ENCODE results near the gene SKI.
"Not testable (repeated sequence)": the region's sequence is repeated elsewhere in the genome, so short reads cannot be mapped to it uniquely, and the experiment has no call there.

Gene SKI

DNA sequence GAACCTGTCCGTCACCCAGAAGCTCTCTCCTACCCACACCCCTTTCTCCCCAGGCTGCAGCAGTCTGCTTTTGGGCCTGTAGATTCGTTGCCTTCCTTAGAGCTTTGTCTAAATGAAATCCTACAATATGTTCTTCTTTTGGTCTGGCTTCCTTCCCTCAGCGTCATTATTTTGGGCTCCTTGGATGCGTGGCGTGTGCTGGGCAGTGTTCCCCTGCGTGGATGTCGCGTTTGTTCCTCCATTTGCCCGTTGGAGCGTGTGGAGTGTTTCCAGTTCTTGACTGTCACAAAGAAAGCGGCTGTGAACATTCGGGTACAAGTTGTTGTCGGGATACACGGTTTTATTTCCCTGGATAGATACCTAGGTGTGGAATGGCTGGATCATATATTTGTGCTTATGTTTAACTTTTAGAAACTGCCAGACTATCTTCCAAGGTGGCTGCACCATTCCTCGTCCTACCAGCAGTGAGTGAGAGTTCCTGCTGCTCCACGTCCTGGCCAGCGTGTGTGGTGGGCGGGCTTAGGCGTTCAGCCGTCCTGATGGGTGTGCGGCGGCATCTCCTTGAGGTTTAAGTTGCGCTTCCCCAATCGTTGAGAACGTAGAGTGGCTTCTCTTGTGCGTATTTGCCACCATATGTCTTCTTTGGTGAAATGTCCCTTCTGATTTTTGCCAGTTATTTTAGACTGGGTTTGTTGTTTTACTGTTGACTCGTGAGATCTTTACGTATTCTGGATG lies 31.7 kb downstream of the SKI start:
- no peak for DNase-seq (ENCODE audit: low spot score)

DNA sequence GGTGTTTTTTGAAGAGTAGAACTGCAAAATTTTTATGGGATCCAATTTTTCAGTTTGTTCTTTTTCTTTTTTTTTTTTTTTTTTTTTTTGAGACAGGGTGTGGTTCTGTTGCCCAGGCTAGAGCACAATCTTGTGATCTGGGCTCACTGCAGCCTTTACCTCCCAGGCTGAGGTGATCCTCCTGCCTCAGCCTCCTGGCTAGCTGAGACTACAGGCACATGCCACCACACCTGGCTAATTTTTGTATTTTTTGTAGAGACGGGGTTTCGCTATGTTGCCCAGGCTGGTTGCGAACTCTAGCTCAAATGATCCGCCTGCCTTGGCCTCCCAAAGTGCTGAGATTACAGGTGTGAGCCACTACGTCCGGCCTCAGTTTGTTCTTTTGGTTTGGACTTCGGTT lies 32.4 kb downstream of the SKI start:
- DNase-seq (ENCODE audit: low spot score): not testable (repeated sequence)

DNA sequence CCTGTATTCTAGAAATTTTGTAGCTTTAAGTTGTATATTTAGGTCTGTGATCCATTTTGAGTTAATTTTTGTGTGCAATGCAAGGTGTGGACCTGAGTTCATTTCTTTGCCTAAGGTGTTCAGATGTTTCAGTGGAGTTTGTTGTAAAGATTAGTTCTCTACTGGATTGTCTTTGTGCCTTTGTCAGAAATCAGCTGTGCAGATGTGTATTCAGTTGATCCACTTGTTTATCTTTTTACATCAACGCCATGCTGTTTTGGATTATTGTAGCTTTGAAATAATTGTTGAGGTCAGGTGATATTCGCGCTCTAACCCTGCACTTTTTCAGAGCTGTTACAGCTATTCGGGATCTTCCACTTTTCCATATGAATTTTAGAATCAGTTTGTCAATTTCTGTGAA lies 32.8 kb downstream of the SKI start:
- no peak for DNase-seq (ENCODE audit: low spot score)

DNA sequence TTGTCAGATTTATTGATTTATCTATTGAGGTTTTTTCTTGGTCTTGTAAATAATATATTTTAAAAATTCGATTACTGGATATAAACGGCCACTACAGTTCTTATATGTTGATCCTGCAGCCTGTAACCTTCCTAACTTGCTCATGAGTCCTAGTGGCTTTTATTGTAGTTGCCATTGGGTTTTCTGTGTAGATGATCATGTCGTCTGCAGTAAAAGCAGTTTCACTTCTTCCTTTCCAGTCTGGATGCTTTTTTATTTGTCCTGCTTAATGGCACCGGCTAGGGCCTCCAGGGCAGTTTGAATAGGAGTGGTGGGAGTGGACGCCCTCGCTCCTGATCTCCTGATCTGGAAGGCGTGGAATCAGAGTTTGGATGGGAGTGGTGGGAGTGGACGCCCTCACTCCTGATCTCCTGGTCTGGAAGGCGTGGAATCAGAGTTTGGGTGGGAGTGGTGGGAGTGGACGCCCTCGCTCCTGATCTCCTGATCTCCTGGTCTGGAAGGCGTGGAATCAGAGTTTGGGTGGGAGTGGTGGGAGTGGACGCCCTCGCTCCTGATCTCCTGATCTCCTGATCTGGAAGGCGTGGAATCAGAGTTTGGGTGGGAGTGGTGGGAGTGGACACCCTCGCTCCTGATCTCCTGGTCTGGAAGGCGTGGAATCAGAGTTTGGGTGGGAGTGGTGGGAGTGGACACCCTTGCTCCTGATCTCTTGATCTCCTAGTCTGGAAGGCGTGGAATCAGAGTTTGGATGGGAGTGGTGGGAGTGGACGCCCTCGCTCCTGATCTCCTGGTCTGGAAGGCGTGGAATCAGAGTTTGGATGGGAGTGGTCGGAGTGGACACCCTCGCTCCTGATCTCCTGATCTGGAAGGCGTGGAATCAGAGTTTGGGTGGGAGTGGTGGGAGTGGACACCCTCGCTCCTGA lies 33.6 kb downstream of the SKI start:
- not testable (repeated sequence) for DNase-seq (ENCODE audit: low spot score)

DNA sequence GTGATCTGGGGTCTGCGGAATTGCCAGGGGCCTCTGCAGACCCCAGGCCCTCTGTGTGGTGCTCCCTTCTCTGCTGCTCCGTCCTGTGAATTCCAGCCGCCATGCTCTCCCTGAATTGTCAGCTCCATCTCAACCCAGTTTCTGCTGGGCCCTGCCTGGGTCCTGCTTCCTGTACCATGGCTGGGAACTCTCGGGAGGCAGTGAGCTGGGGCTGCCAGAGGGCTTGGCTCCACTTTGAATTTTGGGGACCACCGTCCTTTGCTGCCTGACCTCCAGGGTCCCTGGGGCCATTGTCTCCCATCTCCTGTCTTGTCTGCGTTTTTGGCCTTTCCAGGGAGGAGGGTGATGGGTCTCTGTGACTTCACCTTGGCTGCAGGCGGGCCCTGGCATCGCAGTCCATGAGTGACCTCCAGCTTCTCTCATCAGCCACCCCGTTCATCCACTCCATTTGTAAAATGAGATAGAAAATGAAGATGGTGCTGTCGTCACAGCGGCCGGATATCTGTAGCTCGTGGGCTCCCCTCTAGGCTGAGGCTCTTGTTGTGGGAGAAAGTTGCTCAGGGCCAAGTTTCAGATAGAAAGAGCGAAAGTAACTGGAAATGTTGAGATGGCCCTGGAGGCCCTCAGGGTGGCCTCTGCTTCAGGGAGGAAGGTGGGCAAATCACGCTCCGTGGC lies 38.3 kb downstream of the SKI start:
- DNase-seq (ENCODE audit: low spot score): no peak

DNA sequence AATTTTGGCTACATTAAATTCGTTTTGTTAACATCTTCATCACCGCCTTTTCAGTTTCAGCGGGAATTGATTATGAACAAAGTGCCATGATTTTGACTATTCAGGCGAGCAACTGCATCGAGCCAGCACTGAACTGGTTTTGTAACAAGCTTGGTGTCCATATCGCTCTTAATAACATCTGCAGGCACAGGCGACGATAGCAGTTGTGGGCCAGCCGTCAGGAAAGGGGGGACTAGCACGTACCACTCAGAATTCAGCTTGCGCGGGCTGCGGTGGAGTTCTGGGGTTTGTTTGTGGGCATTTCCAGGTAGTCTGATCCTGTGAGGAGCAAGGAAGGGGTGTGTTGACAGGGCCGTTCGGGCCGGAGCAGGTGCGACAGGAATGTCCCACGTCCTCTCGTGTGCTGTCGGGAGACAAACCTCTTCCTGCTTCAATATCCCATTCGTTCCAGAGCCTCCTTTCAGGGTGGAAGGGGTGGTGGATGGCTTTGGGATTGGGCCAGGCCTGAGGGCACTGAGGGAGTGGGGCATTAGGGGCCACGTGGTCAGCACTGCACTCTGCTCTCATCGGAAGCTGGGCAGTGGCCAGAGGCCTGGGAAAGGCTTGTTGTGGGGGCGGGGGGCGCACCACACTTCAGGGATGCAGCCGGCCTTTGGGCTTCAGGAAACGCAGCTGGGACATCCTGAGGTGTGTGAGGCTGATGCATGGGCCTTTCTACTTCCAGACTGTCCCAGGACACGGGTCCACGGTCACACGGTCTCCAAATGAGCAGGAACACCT lies 39.1 kb downstream of the SKI start:
- no peak for DNase-seq (ENCODE audit: low spot score)

DNA sequence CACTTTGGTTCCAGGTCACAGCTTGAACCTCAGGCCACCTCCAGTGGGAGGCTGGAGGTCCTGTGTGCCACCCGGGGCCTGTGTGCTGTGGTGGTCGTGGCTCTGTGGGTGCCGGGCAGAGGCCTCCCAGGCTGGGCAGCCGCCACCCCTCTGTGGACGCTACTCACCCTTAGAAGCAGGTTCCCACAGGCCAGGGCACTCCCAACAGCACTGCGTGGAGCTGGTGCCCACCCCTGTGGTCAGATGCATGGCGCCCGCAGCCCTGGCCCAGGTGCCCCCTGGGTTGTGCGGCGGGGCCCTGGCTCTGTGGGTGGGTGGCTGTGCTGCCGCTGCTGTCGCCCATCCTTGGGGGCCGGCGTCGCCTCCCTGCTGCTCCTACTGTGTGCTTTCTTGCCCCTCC lies 39.7 kb downstream of the SKI start:
- DNase-seq (ENCODE audit: low spot score): no peak

DNA sequence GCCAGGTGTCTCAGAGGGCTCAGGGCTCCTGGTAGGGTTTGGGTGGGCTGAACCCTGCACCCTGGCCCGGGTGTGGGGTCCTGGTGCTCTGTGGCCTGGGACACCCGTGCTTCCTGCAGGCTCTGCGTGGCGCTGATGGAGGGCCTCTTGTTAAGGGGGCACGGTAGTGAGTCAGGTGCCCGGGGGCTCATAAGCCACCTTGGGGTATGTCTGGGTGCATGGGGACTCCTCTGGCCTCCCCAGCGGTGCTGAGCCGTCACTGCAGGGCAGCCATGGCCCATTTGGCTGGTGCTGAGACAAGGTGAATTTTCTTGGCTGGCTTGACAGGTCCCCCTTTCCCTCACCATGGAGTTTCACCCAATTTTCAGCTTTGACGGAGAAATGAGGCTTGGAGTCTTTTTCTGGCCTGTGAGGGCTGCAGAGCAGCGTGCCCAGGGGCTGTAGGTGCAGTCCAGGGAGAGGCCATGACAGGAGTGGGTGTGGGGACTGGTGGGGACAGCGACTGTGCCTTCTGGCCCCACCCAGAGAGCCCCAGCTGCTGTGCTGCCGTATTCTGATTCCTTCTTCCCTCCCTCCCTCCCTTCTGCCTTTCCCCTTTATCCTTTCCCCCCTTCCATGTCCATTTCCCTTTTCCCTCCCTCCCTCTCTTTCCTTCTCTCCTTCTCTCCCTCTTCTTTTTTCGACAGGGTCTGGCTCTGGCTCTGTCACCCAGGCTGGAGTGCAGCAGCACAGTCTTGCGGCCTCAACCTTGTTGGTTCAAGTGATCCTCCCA lies 40.4 kb downstream of the SKI start:
- no peak for DNase-seq (ENCODE audit: low spot score)

DNA sequence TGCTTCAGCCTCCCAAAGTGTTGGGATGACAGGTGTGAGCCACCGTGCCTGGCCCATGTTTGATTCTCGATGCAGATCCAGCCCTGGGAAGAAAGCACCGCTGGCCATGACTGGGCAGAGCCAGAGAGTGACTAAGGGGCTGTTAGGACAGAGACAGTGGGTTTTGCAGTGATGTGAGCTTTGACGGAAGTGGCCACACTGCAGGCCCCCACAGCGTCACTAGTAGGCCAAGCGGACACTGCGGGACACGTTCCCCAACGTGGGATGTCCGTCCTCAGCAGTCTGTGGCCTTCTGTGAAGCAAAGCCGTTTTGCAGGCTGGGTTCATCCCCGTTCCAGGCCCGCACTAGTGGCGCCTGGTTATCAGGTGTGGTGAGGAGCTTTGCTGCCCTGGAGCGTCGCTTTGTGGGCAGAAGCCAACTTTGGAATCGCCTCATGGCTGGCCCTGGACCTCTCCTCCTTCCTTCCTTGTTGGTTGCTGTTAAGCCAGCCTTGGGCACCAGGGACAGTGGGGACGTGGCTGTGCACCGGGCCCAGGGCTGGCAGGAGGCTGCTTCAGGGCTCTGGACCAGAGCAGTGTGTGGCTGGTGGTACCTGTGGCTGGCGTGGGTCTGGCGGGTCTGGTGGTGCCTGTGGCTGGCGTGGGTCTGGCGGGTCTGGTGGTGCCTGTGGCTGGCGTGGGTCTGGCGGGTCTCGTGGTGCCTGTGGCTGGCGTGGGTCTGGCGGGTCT lies 41.2 kb downstream of the SKI start:
- DNase-seq (ENCODE audit: low spot score): no peak

DNA sequence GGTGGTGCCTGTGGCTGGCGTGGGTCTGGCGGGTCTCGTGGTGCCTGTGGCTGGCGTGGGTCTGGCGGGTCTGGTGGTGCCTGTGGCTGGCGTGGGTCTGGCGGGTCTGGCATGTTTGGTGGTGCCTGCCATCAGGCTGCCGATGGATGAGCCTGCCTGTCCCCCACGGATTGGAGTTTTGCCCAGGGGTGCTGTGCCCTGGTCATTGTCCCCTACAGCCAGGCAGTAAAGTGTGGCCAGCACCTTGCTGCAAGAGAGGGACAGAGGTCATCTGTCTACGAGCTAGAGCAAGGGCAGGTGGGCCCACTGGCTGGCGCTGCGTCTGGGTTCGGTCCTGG lies 41.8 kb downstream of the SKI start:
- no peak for DNase-seq (ENCODE audit: low spot score)

DNA sequence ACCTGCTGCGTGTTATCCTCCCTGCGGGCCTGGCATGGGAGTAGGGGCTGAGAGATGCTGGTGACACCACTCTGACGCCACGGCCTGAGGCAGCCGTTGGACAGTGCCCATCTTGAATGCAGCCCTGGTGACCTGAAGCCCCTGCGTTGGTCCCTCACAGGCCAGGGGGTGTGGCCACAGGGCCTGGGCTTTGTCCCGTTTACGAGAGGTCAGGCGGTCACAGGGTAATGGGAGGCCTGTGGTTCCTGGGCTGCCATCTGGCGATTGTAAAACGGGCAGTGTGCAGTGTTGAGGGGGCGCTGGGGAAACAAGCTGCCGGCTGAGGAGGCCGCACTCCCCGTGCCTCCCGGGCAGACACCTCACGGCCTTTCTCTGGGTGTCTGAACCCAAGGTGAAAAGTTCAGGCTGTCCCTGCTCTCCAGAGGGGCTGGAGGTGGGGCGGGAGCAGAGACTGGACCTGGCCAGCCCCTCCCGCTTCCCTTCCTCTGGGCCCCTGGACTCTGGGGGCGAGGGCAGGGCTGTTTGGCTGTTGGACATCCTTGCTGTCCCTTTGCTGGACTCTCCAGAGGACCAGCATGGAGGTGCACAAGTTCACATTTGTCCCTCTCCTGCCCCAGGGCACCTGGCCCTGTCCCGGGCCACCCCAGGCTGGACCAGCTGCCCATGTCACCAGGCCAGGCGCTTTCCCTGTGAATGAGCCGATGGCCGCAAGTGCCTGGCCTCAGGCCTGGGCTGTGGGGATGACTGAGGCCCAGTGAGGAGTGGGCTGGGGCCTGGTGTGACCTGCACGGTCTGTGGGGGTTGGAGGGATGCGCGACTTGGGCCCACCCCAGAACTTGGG lies 42.4 kb downstream of the SKI start:
- no peak for DNase-seq (ENCODE audit: low spot score)

DNA sequence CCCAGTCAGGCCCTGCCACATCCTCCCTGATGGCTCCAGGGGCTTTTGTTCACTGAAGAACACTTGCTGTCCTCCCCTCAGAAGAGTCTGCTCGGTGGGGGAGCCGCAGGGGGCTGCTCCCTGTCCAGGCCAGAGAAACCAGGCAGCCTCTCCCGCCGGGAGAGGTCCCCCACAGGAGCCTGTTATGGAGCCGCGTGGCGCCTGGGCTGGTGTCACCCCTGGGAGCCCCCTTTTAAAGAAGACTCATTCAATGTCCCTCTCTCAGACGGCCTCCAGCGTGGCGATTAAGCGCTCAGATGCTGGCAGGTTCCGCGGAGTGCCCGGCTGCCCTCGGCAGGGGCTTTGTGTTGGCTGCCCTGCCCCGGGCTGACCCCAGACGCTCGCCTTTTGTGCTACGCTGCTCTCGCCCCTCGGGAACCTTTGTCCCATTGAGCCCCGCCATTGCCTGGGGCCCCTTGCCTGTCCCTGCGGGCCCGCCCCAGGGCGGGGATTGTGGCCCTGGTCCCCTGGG lies 43.1 kb downstream of the SKI start:
- DNase-seq (ENCODE audit: low spot score): no peak

DNA sequence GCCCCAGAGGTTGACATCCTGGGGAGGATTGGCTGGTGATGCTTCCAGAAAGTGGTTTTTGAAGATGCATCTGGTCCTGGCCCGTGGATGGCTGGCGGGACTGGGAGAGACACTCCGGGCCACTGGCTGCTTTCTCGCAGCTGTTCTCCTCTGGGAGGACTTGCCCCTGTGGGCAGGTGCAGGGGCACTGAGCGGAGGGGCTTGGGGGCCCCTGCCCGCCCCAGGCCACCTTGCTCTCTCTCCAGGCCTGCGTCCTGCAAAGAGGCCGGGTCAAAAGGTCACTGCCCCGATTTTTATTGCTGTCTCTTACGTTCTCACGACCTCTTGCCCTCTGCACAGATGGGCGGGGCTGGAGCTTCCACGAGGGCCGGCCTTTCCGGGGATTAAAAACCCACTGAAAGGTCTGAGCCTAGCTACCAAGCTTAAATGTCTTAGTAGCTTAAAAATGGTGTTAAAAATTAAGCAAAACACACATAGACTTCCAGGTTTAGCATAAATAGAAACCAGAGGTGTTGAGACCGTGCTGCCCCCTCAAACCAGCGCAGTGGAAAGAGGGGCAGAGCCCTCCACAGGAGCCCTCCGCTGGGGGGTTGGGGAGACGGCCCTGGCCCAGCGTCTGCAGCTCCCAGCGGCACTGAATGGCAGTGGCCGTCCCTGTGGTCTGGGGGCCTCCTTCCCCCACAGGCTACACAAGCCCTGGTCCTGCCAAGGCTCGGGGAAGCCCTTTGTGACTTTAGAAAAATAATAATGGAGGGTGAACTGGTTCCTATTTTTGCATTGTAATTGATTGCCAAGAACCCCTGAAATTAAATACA lies 43.9 kb downstream of the SKI start:
- DNase-seq (ENCODE audit: low spot score): no peak

DNA sequence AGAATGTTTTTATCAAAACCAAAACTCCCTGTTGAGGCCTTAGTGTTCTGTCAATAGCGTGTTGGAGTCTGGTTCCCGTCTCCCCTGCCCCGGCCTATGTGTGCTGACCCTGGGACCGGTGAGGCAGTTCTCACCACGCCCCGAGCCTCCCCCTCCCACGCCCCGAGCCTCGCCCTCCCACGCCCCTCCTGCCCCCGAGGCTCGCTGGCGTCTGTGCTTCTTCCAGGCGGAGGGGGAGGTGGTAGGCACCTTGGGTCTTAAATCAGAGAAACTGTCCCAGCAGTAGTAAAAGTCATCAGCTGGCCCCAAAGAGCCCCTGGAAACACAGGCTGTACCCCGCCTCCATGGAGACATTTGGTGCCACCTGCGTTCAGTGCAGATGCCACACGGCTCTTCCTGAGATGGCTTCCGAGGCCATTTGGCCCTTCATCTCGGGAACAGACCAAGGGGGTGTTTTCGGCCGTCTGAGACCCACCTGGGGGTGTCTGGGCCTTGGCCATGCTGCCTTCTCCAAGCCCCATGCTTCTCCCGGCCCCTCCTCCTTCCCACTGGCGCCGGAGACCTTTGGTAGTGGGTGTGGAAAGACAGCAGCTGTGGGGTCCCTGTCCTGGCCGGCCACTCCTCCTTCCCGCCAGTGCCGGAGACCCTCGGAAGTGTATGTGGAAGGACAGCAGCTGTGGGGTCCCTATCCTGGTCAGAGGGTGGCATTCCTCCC lies 44.7 kb downstream of the SKI start:
- DNase-seq (ENCODE audit: low spot score): no peak

DNA sequence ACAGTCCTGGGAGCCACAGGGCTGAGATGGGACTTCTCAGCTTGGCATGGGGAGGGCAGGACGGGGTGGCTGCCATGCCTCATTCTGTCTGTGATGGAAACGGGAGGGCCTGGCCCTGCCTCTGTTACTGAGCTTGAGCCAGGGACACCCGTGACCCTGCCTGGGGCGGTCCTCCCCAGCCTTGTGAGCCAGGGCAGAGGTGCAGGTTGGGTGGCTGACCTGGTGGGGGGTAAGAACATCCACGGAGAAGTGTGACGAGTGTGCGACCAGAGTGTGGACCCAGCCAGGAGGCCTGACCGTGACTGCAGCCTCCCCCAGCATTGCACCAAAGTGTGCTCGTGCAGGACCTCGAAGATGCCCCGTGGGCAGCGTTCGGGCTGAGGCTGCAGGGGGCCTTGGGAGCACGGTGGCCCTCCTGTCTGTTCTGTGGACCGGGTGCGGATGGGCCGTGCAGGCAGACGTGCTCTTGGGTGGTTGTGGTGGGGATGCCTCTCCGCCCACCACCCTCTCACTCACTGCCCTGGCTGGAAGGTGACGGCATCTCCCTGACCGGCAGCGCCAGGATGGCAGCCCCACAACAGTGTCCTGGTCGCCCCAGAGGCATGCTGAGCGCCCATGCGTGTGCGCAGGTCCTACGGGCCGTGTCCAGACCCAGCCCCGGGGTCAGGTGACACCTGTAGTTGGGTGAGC lies 45.4 kb downstream of the SKI start:
- no peak for DNase-seq (ENCODE audit: low spot score)

DNA sequence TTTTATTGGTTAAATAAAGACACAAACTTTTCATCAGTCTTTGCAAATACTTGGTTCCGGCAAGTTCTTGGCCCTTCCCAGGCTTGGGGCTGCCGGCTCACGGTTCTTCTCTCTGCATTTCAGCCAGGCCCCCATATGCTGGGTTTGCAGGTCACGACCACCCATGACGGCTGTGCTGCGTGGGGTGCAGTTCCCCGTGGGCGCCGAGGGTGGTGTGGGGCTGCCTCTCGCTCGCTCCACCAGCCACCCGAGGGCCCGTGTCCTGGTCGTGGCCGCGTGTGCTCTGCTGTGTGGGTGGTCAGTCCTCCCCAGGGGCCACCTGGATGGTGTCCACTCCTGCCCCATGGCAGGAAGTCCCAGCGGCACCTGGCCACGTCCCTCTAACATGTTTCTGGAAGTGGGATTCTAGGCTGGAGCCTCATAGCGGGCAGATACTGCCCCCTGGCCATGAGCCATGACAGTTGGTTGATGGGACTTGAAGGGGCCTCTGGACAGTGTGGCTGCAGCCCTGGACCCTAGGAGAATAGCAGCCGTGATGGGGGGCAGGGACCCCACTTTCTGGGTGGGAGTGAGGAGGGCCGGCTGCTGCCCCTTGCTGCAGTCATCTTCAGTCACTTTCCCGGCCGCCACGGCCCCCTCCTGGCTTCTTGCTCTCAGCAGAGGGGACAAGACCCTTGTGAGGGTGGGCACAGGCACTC lies 46.3 kb downstream of the SKI start:
- DNase-seq (ENCODE audit: low spot score): no peak

Data from CD4-positive, alpha-beta T cell treated with Interleukin-2 at 100 ng/mL for 4 hours (primary cell).